BJ (cell line): Measurements from ENCODE around the gene PSMC1. TPM values are rescaled to one million over a fixed set of nuclear protein-coding genes. Genes with fewer than 3 reads are reported as not detected.

ENCODE experiments used
- CTCF ChIA-PET: fragments of 350-600 bp; formaldehyde crosslinking; extraction: SDS; loops from one replicate; lab custom pipeline; 2021; ENCODE audit warnings: antibody characterized with exemption, inconsistent platforms; lab: Yijun Ruan, JAX
- POLR2A ChIA-PET: fragments of 300-600 bp; sonication (Branson Sonifier 250); formaldehyde crosslinking; extraction: SDS; loops from one replicate; lab custom pipeline; 2021; ENCODE audit warnings: antibody characterized with exemption; lab: Charles Lee
- DNase-seq: peaks from one replicate; pipeline ENCODE4 v3.0.0-alpha.2; 2011; ENCODE audit warnings: low read depth
- H3K27me3 ChIP-seq: 2 replicates; pipeline ENCODE4 v1.6.0; 2011; ENCODE audit warnings: low read length; ENCODE audit not compliant: control insufficient read depth, insufficient read depth
- H3K36me3 ChIP-seq: 2 replicates; pipeline ENCODE4 v1.5.1; 2011; ENCODE audit warnings: low read length; ENCODE audit not compliant: control insufficient read depth, insufficient read depth
- H3K4me3 ChIP-seq: 2 replicates; pipeline ENCODE4 v1.5.1; 2011; ENCODE audit warnings: low read depth, mild to moderate bottlenecking, control low read depth, low read length
- CTCF ChIP-seq: IDR thresholded peaks from 2 replicates; pipeline ENCODE4 v1.5.1; 2011; ENCODE audit warnings: low read depth, mild to moderate bottlenecking, control low read depth, inconsistent platforms, low read length, moderate library complexity; ENCODE audit not compliant: insufficient read depth
- polyA plus RNA-seq: library from polyadenylated mRNA; depleted of rRNA; stranded (reverse); fragments of >200 nt; gene quantifications from 2 replicates; pipeline ENCODE4 v1.2.3, GENCODE V29; 2011; rRNA removed

The PSMC1 gene
- polyA plus RNA-seq, 1 experiment: 102 TPM

- TF ChIP-seq CTCF: no peak
- no peak for DNase-seq
- H3K4me3 ChIP-seq: no peak overlapping the region
- POLR2A ChIA-PET: no interaction called here
- CTCF ChIA-PET: no interaction called here
- H3K36me3 ChIP-seq: peaks cover 1% of the 10 kb centered on the region; the same call in 1 of the 2 replicates
- no peaks in the 10 kb centered on the region for H3K27me3 ChIP-seq
Measured at GRCh38 chr14:90319634-90320541, 63.5 kb downstream of the PSMC1 start.

- no peak for TF ChIP-seq CTCF
Measured at GRCh38 chr14:90321891-90322290, 65.5 kb downstream of the PSMC1 start.

More at GRCh38 chr14:90321891-90322290, 65.5 kb downstream of the PSMC1 start:
- ChIA-PET CTCF (interaction anchor here (0.6 kb wide), 1 partner anchor 1765 kb away, joined by 3 read pairs; no protein-coding TSS in a partner anchor), POLR2A (no interaction called here)
- Histone ChIP-seq H3K36me3 (no peaks in the 10 kb centered on the region; the same call in 1 of the 2 replicates), H3K27me3 (no peaks in the 10 kb centered on the region), H3K4me3 (no peak overlapping the region)
- DNase-seq: no peak

Other genes with a start within 250 kb of the PSMC1 start
- gene KCNK13, start 194.6 kb upstream of the PSMC1 start, polyA plus RNA-seq: not detected in 2 replicates
- gene NRDE2, start 75.4 kb downstream of the PSMC1 start, polyA plus RNA-seq: 8.8 and 9.2 TPM in 2 replicates
- gene CALM1, start 140.5 kb downstream of the PSMC1 start, polyA plus RNA-seq: 251 and 376 TPM in 2 replicates